Right cardiac atrium (tissue), 5 donors: Measurements from ENCODE around the gene OR51A7. TPM values are rescaled to one million over a fixed set of nuclear protein-coding genes. Genes with fewer than 3 reads are reported as not detected.

Experiments used
- ATAC-seq, 2 donors: fragments of 200-7000 bp; cut with Tn5 transposase; one replicate each; pipeline versions ENCODE4 v1.8.0 to v1.9.1; 2020; ENCODE audit warnings: moderate library complexity in 2 of 2, mild to moderate bottlenecking in 1 of 2
- DNase-seq, 3 donors: peaks; one replicate each; pipeline ENCODE4 v3.0.0-alpha.2; 2020
- H3K27ac ChIP-seq: one replicate; pipeline ENCODE4 v1.5.1; 2013; ENCODE audit warnings: mild to moderate bottlenecking, low read length, control low read depth, moderate library complexity
- H3K27me3 ChIP-seq: one replicate; pipeline ENCODE4 v1.6.1; 2013; ENCODE audit not compliant: control insufficient read depth, insufficient read depth
- H3K4me1 ChIP-seq: one replicate; pipeline ENCODE4 v1.6.1; 2013; ENCODE audit warnings: low read length; ENCODE audit not compliant: control insufficient read depth, insufficient read depth
- H3K4me3 ChIP-seq: one replicate; pipeline ENCODE4 v1.5.1; 2013; ENCODE audit warnings: low read length, control low read depth
- H3K9me3 ChIP-seq: one replicate; pipeline ENCODE4 v1.6.1; 2013; ENCODE audit warnings: low read length; ENCODE audit not compliant: control insufficient read depth
- WGBS: extraction: QIAGEN DNeasy Blood & Tissue Kit; methylation state at CpG from one replicate; pipeline ENCODE4 v1.1.7; 2013; 5-methylcytosine and 5-hydroxymethylcytosine counted together
- intact Hi-C, 4 donors: fragments of 100-400 bp; cut with DNase I; formaldehyde crosslinking; loops; one replicate each; pipeline versions ENCODE4 v1.11.0 to v1.14.0; 2022 to 2023
- polyA plus RNA-seq: library from polyadenylated mRNA; stranded (reverse); fragments of 200-250 nt; gene quantifications from one replicate; pipeline ENCODE4 v1.2.3, GENCODE V29; 2013
- total RNA-seq, 4 donors: library from RNA; stranded (reverse); fragmentation: NEBNext Ultra II Directional; extraction: Animal tissue kit (Norgen Biotek cat#: 25700); gene quantifications; one replicate each; pipeline ENCODE4 v1.2.1, GENCODE V29; 2021
- donor health status: healthy with polysubstance abuse.
- donor health status: DM: no; HTN: yes; CAD: no.
- donor health status: DM: no; HTN: no; CAD: no.
- donor health status: DM: no; HTN: yes; CAD: no; lungs with severe emphysema.
- donor health status: DM: yes; HTN: yes; CAD: no.

OR51A7 gene
- total and polyA plus RNA-seq, 5 donors = not detected

DNA sequence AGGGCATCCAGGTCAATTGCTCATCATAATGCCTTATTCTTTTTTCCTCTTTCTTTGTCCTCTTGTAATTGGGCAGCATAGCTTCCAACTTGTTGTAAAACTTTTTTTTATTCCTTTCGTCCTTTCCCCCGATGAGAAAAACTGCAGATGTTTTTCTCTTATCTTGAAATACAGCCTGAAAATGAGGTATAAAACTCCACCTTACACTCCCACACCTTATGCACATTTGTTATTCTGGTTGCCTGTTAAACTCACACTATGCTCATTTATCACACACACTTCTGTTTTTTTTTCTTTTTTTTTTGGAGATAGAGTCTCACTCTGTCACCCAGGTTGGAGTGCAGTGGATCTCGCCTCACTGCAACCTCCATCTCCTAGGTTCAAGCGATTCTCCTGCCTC lies 53.8 kb downstream of the OR51A7 start:
- no peak for ATAC-seq
- H3K9me3 ChIP-seq = no peaks in the 10 kb centered on the region
- H3K27me3 ChIP-seq = no peaks in the 10 kb centered on the region
- no peak overlapping the region for H3K27ac ChIP-seq
- 69% methylated on average over 4 of the region's 4 CpGs for WGBS
- H3K4me3 ChIP-seq = no peak overlapping the region
- intact Hi-C loops = no loop called here
- H3K4me1 ChIP-seq = no peaks in the 10 kb centered on the region
- DNase-seq = no peak

Other genes with a start within 250 kb of the OR51A7 start
- not detected for gene OR51E2, start 205.9 kb upstream of the OR51A7 start, total RNA-seq
- gene OR51E2, start 205.9 kb upstream of the OR51A7 start, polyA plus RNA-seq = 0.05 TPM
- gene MMP26, start 199.0 kb upstream of the OR51A7 start, total RNA-seq = not detected
- gene MMP26, start 199.0 kb upstream of the OR51A7 start, polyA plus RNA-seq = not detected
- not detected for gene OR51F1, start 133.8 kb upstream of the OR51A7 start, total RNA-seq
- not detected for gene OR51F1, start 133.8 kb upstream of the OR51A7 start, polyA plus RNA-seq
- not detected for gene OR52R1, start 99.4 kb upstream of the OR51A7 start, total RNA-seq
- gene OR52R1, start 99.4 kb upstream of the OR51A7 start, polyA plus RNA-seq = not detected
- not detected for gene OR51F2, start 82.5 kb upstream of the OR51A7 start, total RNA-seq
- not detected for gene OR51F2, start 82.5 kb upstream of the OR51A7 start, polyA plus RNA-seq
- not detected for gene OR51S1, start 54.6 kb upstream of the OR51A7 start, total RNA-seq
- gene OR51S1, start 54.6 kb upstream of the OR51A7 start, polyA plus RNA-seq = not detected
- not detected for gene OR51T1, start 21.9 kb upstream of the OR51A7 start, total RNA-seq
- gene OR51T1, start 21.9 kb upstream of the OR51A7 start, polyA plus RNA-seq = not detected
- gene OR51G2, start 15.6 kb downstream of the OR51A7 start, total RNA-seq = not detected
- gene OR51G2, start 15.6 kb downstream of the OR51A7 start, polyA plus RNA-seq = not detected
- gene OR51G1, start 20.6 kb downstream of the OR51A7 start, total RNA-seq = not detected
- gene OR51G1, start 20.6 kb downstream of the OR51A7 start, polyA plus RNA-seq = not detected
- gene OR51A4, start 43.8 kb downstream of the OR51A7 start, total RNA-seq = not detected
- not detected for gene OR51A4, start 43.8 kb downstream of the OR51A7 start, polyA plus RNA-seq
- not detected for gene OR51A2, start 51.9 kb downstream of the OR51A7 start, total RNA-seq
- not detected for gene OR51A2, start 51.9 kb downstream of the OR51A7 start, polyA plus RNA-seq
- not detected for gene OR51L1, start 91.1 kb downstream of the OR51A7 start, total RNA-seq
- gene OR51L1, start 91.1 kb downstream of the OR51A7 start, polyA plus RNA-seq = not detected
- gene OR52J3, start 142.7 kb downstream of the OR51A7 start, total RNA-seq = not detected
- not detected for gene OR52J3, start 142.7 kb downstream of the OR51A7 start, polyA plus RNA-seq
- gene OR52E2, start 155.8 kb downstream of the OR51A7 start, total RNA-seq = not detected
- not detected for gene OR52E2, start 155.8 kb downstream of the OR51A7 start, polyA plus RNA-seq
- not detected for gene OR52E1, start 165.8 kb downstream of the OR51A7 start, total RNA-seq
- not detected for gene OR52E1, start 165.8 kb downstream of the OR51A7 start, polyA plus RNA-seq
- gene OR52A5, start 234.6 kb downstream of the OR51A7 start, total RNA-seq = not detected
- not detected for gene OR52A5, start 234.6 kb downstream of the OR51A7 start, polyA plus RNA-seq